ENCODE measurements around the gene PGS1. TPM values are rescaled to one million over a fixed set of nuclear protein-coding genes. Genes with fewer than 3 reads are reported as not detected.

Gene PGS1
- total and polyA plus RNA-seq, 10 of the 15 experiments (the other 5 are each of a cell fraction or from before 2014, with no cell fraction given) = 1.3 to 37.6 (median 27.4) TPM

- peak; percentile 89 for TF ChIP-seq GATAD2B (conservative IDR thresholded peaks at IDR 0.05; ENCODE audit: low read depth)
- no peak for TF ChIP-seq ETV6 (conservative IDR thresholded peaks at IDR 0.05 in 1 of 2, IDR thresholded peaks at IDR 0.05 in 1 of 2; ENCODE audit: borderline replicate concordance in 1 of 2, low read depth in 1 of 2)
- no peak for TF ChIP-seq REST (IDR thresholded peaks at IDR 0.05; ENCODE audit: low read depth, low read length)
- TF ChIP-seq BCL11A (IDR thresholded peaks at IDR 0.05; ENCODE audit: low read depth, low read length) = no peak
- TF ChIP-seq ZNF592 (IDR thresholded peaks at IDR 0.05) = no peak
- no peak for TF ChIP-seq FOXM1 (IDR thresholded peaks at IDR 0.05; ENCODE audit: low read depth, low read length)
- no peak for TF ChIP-seq ESRRA (IDR thresholded peaks at IDR 0.05; ENCODE audit: low read length)
- TF ChIP-seq MAX (IDR thresholded peaks at IDR 0.05; ENCODE audit: low read depth, low read length) = 0 out of 2 replicates have a peak, but pooled peaks have one; percentile 26
- TF ChIP-seq ZBTB33 (IDR thresholded peaks at IDR 0.05) = no peak
- TF ChIP-seq DPF2 (IDR thresholded peaks at IDR 0.05) = peak; percentile 83
- TF ChIP-seq NR2F1 (conservative IDR thresholded peaks at IDR 0.05) = peak; percentile 60
- TF ChIP-seq IKZF1 (conservative IDR thresholded peaks at IDR 0.05) = peak; percentile 96
- TF ChIP-seq ZNF217 (IDR thresholded peaks at IDR 0.05) = no peak
- 0 out of 4 replicates have a peak, but pooled peaks of 1 of the 2 experiments have one; percentile 13 for TF ChIP-seq SRF (IDR thresholded peaks at IDR 0.05; ENCODE audit: low read depth in 2 of 2, low read length in 2 of 2)
- TF ChIP-seq ATF2 (IDR thresholded peaks at IDR 0.05; ENCODE audit: low read length) = no peak
- TF ChIP-seq RBBP5 (conservative IDR thresholded peaks at IDR 0.05) = no peak
Measured at GRCh38 chr17:78360371-78361224, 17.9 kb upstream of the PGS1 start (continued).
